K562 (cell line): ENCODE data around the gene CD68. TPM values are rescaled to one million over a fixed set of nuclear protein-coding genes. Genes with fewer than 3 reads are reported as not detected.

ENCODE experiments used
- ARNT ChIP-seq, 2 experiments: fragments of 450-650 bp; IDR thresholded peaks; 2 replicates each; pipeline ENCODE4 v1.6.1; 2016; ENCODE audit warnings: mild to moderate bottlenecking in 1 of 2
- CBX1 ChIP-seq: sonication (generic); IDR thresholded peaks from 2 replicates; pipeline ENCODE4 v1.6.1; 2016; ENCODE audit warnings: antibody characterized with exemption, low read depth, mild to moderate bottlenecking
- DMBX1 ChIP-seq: fragments of 250-450 bp; sonication (Bioruptor Pico); IDR thresholded peaks from 2 replicates; pipeline ENCODE4 v1.8.0; 2022; ENCODE audit warnings: inconsistent platforms, mild to moderate bottlenecking, moderate library complexity, borderline replicate concordance
- E4F1 ChIP-seq: fragments of 250-450 bp; sonication (Bioruptor Pico); IDR thresholded peaks from 2 replicates; pipeline ENCODE4 v1.5.0; 2021; ENCODE audit warnings: mild to moderate bottlenecking, borderline replicate concordance
- EGR1 ChIP-seq: fragments of 450-650 bp; conservative IDR thresholded peaks from 2 replicates; pipeline ENCODE4 v1.6.1; 2017; ENCODE audit warnings: mild to moderate bottlenecking
- ESRRB ChIP-seq: fragments of 250-450 bp; sonication (Bioruptor Pico); IDR thresholded peaks from 2 replicates; pipeline ENCODE4 v1.5.0; 2020; ENCODE audit warnings: mild to moderate bottlenecking, moderate library complexity, borderline replicate concordance
- MITF ChIP-seq: IDR thresholded peaks from 2 replicates; pipeline ENCODE4 v1.6.1; 2014; ENCODE audit warnings: antibody characterized with exemption
- MNT ChIP-seq, 2 experiments: fragments of 450-650 bp; conservative IDR thresholded peaks; 2 replicates each; pipeline ENCODE4 v1.6.1; 2017; ENCODE audit warnings: mild to moderate bottlenecking in 2 of 2, moderate library complexity in 2 of 2
- NONO ChIP-seq, 2 experiments: fragments of 200-400 bp in 1 of 2; fragments of 450-650 bp in 1 of 2; formaldehyde crosslinking in 1 of 2; IDR thresholded peaks; 2 replicates each; pipeline ENCODE4 v1.6.1; 2017; ENCODE audit warnings: low read depth in 2 of 2, mild to moderate bottlenecking in 2 of 2, moderate library complexity in 2 of 2, low read length in 1 of 2
- PHB ChIP-seq: fragments of 250-450 bp; sonication (Bioruptor Pico); IDR thresholded peaks from 2 replicates; pipeline ENCODE4 v1.5.0; 2021
- RBFOX2 ChIP-seq: fragments of 200-400 bp; formaldehyde crosslinking; IDR thresholded peaks from 2 replicates; pipeline ENCODE4 v1.6.1; 2017; ENCODE audit warnings: low read depth, mild to moderate bottlenecking, low read length, moderate library complexity
- SAFB ChIP-seq: fragments of 200-400 bp; formaldehyde crosslinking; IDR thresholded peaks from 2 replicates; pipeline ENCODE4 v1.6.1; 2017; ENCODE audit warnings: low read depth, low read length, borderline replicate concordance
- SMARCE1 ChIP-seq: fragments of 450-650 bp; IDR thresholded peaks from 2 replicates; pipeline ENCODE4 v1.7.1; 2016; ENCODE audit warnings: mild to moderate bottlenecking
- UBTF ChIP-seq, 2 experiments: IDR thresholded peaks; 2 replicates each; pipeline ENCODE4 v1.6.1; 2012; ENCODE audit warnings: improper control_type of control experiment in 2 of 2, low read depth in 2 of 2, low read length in 2 of 2, borderline replicate concordance in 1 of 2
- ZBTB8A ChIP-seq: fragments of 450-650 bp; IDR thresholded peaks from 2 replicates; pipeline ENCODE4 v1.6.1; 2018; ENCODE audit warnings: mild to moderate bottlenecking, moderate library complexity; ENCODE audit not compliant: partially characterized antibody
- ZFP30 ChIP-seq: fragments of 250-450 bp; sonication (Bioruptor Pico); IDR thresholded peaks from 2 replicates; pipeline ENCODE4 v1.8.0; 2022; ENCODE audit warnings: moderate library complexity, mild to moderate bottlenecking, inconsistent platforms, borderline replicate concordance
- ZNF217 ChIP-seq: sonication (generic); formaldehyde crosslinking; IDR thresholded peaks from 2 replicates; pipeline ENCODE4 v1.8.0; 2022; ENCODE audit warnings: mild to moderate bottlenecking, missing genetic modification reagents
- ZNF232 ChIP-seq: sonication (generic); formaldehyde crosslinking; IDR thresholded peaks from 2 replicates; pipeline ENCODE4 v1.8.0; 2022; ENCODE audit warnings: mild to moderate bottlenecking, missing genetic modification reagents
- ZNF239 ChIP-seq: fragments of 250-450 bp; sonication (Bioruptor Pico); IDR thresholded peaks from 2 replicates; pipeline ENCODE4 v1.4.0; 2020; ENCODE audit warnings: mild to moderate bottlenecking
- ZNF778 ChIP-seq: fragments of 450-650 bp; formaldehyde crosslinking; IDR thresholded peaks from 2 replicates; pipeline ENCODE4 v1.4.0; 2020; ENCODE audit warnings: mild to moderate bottlenecking, moderate library complexity
- polyA plus RNA-seq, 8 experiments: library from polyadenylated mRNA; depleted of rRNA in 4 of 8; stranded (reverse) in 5 of 8; unstranded in 3 of 8; fragments of >200 nt; fragmentation: Nextera tagmentation in 2 of 8; fragmentation: Illumina TruSeq in 1 of 8; extraction: Ambion mirVana in 2 of 8; extraction: Trizol in 1 of 8; gene quantifications; 2 replicates each; pipeline versions ENCODE4 v1.2.1 to v1.2.3, GENCODE V29; 2011 to 2014; ENCODE audit warnings: inconsistent platforms in 1 of 8, missing spikeins in 1 of 8
- total RNA-seq, 7 experiments: library from RNA; depleted of rRNA in 6 of 7; stranded (reverse); fragments of >200 nt in 6 of 7; fragmentation: Illumina TruSeq in 2 of 7; extraction: Trizol in 2 of 7; gene quantifications; 2 replicates each; pipeline versions ENCODE4 v1.2.1 to v1.2.3, GENCODE V29; 2011 to 2021; ENCODE audit warnings: low replicate concordance in 1 of 7

Gene CD68
- total and polyA plus RNA-seq, 9 of the 15 experiments (the other 6 are each of a cell fraction or from before 2014, with no cell fraction given), result 28.2 to 89.8 (median 37.7) TPM

GRCh38 chr17:7583253-7584109 lies 4.0 kb downstream of the CD68 start, which contains the start of gene MPDU1 (continued):
- TF ChIP-seq ZFP30 (CRISPR knock-in tag), result no peak
- TF ChIP-seq MNT (conservative IDR thresholded peaks at IDR 0.05), result peak; percentile 92 to 95
- TF ChIP-seq CBX1, result 0 out of 2 replicates have a peak, but pooled peaks have one; percentile 29
- no peak for TF ChIP-seq SAFB
- no peak for TF ChIP-seq ZNF217 (CRISPR knock-in tag)
- no peak for TF ChIP-seq ZBTB8A
- no peak for TF ChIP-seq ZNF778 (CRISPR knock-in tag)
- TF ChIP-seq RBFOX2, result peak; percentile 90
- no peak for TF ChIP-seq UBTF (IDR thresholded peaks at IDR 0.05; ENCODE audit: borderline replicate concordance in 1 of 2, low read depth in 2 of 2, low read length in 2 of 2)
- TF ChIP-seq DMBX1, result peak; percentile 65
- peak; percentile 92 for TF ChIP-seq EGR1
- TF ChIP-seq ZNF239 (CRISPR knock-in tag), result no peak
- TF ChIP-seq NONO (IDR thresholded peaks at IDR 0.05; ENCODE audit: low read depth in 2 of 2, low read length in 1 of 2), result no peak
- TF ChIP-seq SMARCE1, result no peak
- no peak for TF ChIP-seq MITF
- no peak for TF ChIP-seq PHB
- no peak for TF ChIP-seq ZNF232
- no peak; a peak in 1 of 4 replicates for TF ChIP-seq ARNT (IDR thresholded peaks at IDR 0.05)
- TF ChIP-seq E4F1, result no peak
- 0 out of 2 replicates have a peak, but pooled peaks have one; percentile 26 for TF ChIP-seq ESRRB (CRISPR knock-in tag)
